Astrocyte (in vitro differentiated cells and primary cell): ENCODE data around the gene PRKAG2. TPM values are rescaled to one million over a fixed set of nuclear protein-coding genes. Genes with fewer than 3 reads are reported as not detected.

ENCODE experiments used
- DNase-seq: peaks from one replicate; pipeline ENCODE4 v3.0.0-alpha.2; 2010; ENCODE audit warnings: low read depth
- FAIRE-seq: peaks from 2 replicates; lab custom pipeline; 2011; peaks lifted over from hg19 to GRCh38; lab: Jason Lieb, UNC
- H2AFZ ChIP-seq: 2 replicates; pipeline ENCODE4 v1.6.0; 2012; ENCODE audit warnings: low read depth, low read length, inconsistent platforms
- H3K27ac ChIP-seq: 2 replicates; pipeline ENCODE4 v1.5.1; 2011; ENCODE audit warnings: low read depth, low read length, inconsistent platforms
- H3K27me3 ChIP-seq: 2 replicates; pipeline ENCODE4 v1.6.0; 2011; ENCODE audit warnings: low read length, inconsistent platforms; ENCODE audit not compliant: insufficient read depth
- H3K36me3 ChIP-seq: 2 replicates; pipeline ENCODE4 v1.5.1; 2011; ENCODE audit warnings: low read length, inconsistent platforms; ENCODE audit not compliant: insufficient read depth
- H3K4me1 ChIP-seq: 2 replicates; pipeline ENCODE4 v1.5.1; 2011; ENCODE audit warnings: low read length, inconsistent platforms; ENCODE audit not compliant: insufficient read depth
- H3K4me2 ChIP-seq: 2 replicates; pipeline ENCODE4 v1.6.0; 2012; ENCODE audit warnings: low read length, inconsistent platforms
- H3K4me3 ChIP-seq: 2 replicates; pipeline ENCODE4 v1.5.1; 2011; ENCODE audit warnings: low read depth, mild to moderate bottlenecking, low read length, inconsistent platforms; ENCODE audit not compliant: insufficient read depth
- H3K79me2 ChIP-seq: 2 replicates; pipeline ENCODE4 v1.6.0; 2012; ENCODE audit warnings: mild to moderate bottlenecking, low read length, inconsistent platforms; ENCODE audit not compliant: insufficient read depth
- H3K9ac ChIP-seq: 2 replicates; pipeline ENCODE4 v1.6.0; 2012; ENCODE audit warnings: mild to moderate bottlenecking, low read length, inconsistent platforms
- H3K9me3 ChIP-seq: 2 replicates; pipeline ENCODE4 v1.5.1; 2012; ENCODE audit warnings: low read depth, mild to moderate bottlenecking, low read length, inconsistent platforms; ENCODE audit not compliant: insufficient read depth
- H4K20me1 ChIP-seq: 2 replicates; pipeline ENCODE4 v1.6.0; 2012; ENCODE audit warnings: low read length, inconsistent platforms; ENCODE audit not compliant: insufficient read depth
- H3K27ac Mint-ChIP-seq: one replicate; pipeline ENCODE4 v1.8.0; 2021; ENCODE audit warnings: mild to moderate bottlenecking, mixed read lengths; ENCODE audit not compliant: unreplicated experiment
- H3K27me3 Mint-ChIP-seq: one replicate; pipeline ENCODE4 v1.8.0; 2021; ENCODE audit warnings: low read depth, mixed read lengths; ENCODE audit not compliant: unreplicated experiment
- H3K36me3 Mint-ChIP-seq: one replicate; pipeline ENCODE4 v1.8.0; 2021; ENCODE audit warnings: low read depth, mixed read lengths; ENCODE audit not compliant: unreplicated experiment
- H3K4me1 Mint-ChIP-seq: one replicate; pipeline ENCODE4 v1.8.0; 2021; ENCODE audit warnings: low read depth, mixed read lengths; ENCODE audit not compliant: unreplicated experiment
- H3K4me3 Mint-ChIP-seq: one replicate; pipeline ENCODE4 v1.8.0; 2021; ENCODE audit warnings: mild to moderate bottlenecking, moderate library complexity, mixed read lengths; ENCODE audit not compliant: unreplicated experiment
- H3K9me3 Mint-ChIP-seq: one replicate; pipeline ENCODE4 v1.8.0; 2021; ENCODE audit warnings: mild to moderate bottlenecking, mixed read lengths; ENCODE audit not compliant: unreplicated experiment
- EZH2 ChIP-seq: IDR thresholded peaks from 2 replicates; pipeline ENCODE4 v1.6.1; 2012; ENCODE audit warnings: mild to moderate bottlenecking, low read length, inconsistent platforms; ENCODE audit not compliant: insufficient read depth
- total RNA-seq: library from RNA; stranded (reverse); gene quantifications from 2 replicates; pipeline ENCODE4 v1.2.1, GENCODE V29; 2021
- TF ChIP-seq, protein P1 (sequence below): IDR thresholded peaks from 2 replicates; pipeline ENCODE4 v1.5.1; 2011; ENCODE audit warnings: low read depth, mild to moderate bottlenecking, inconsistent platforms, low read length, moderate library complexity; ENCODE audit not compliant: insufficient read depth

PRKAG2 gene
- total RNA-seq, 1 donor from 2014 or later = 40.7 TPM

DNA sequence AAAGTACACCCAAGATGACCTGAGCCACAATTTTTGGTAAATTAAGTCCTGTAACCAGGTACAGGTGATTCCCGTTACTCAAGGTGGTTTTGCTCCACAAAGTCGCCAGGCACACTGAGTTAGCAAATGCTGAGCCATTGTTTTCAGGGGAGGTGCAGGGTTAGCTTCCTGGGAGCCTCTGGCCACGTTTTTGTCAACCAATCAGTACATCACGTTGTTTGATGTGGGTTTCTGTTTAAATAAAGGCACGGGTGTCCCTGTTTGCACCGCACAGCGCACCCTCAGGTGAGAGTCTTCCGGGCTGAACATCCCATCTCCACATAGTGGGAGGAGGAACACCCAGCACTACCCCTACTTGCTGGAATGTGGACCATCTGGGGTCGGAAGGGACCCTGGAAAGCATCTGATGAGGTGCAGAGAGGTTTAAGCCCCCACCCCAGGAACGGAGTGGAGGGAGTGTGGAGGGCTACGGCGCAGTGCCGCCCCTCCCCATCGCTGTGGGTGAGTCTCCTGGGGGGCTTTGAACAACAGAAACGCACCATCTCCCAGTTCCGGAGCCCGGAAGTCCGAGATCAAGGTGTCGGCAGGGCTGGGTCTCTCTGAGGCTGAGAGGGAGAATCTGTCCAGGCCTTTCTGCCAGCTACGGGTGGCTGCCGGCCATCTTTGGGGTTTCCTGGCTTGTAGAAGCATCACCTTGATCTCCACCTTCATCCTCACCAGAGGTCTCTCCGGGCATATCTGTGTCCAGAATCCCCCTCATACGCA is 42.5 kb downstream of the PRKAG2 start:
- no peaks in the 10 kb centered on the region for H3K36me3 ChIP-seq
- no peak overlapping the region for H3K27ac ChIP-seq
- no peak overlapping the region for H3K27ac Mint-ChIP-seq
- peaks cover 11% of the 10 kb centered on the region for H3K27me3 ChIP-seq
- no peaks in the 10 kb centered on the region for H3K9me3 ChIP-seq
- H3K4me3 ChIP-seq = no peak overlapping the region
- no peaks in the 10 kb centered on the region for H3K9me3 Mint-ChIP-seq
- TF ChIP-seq EZH2 = no peak
- TF ChIP-seq, protein P1, sequence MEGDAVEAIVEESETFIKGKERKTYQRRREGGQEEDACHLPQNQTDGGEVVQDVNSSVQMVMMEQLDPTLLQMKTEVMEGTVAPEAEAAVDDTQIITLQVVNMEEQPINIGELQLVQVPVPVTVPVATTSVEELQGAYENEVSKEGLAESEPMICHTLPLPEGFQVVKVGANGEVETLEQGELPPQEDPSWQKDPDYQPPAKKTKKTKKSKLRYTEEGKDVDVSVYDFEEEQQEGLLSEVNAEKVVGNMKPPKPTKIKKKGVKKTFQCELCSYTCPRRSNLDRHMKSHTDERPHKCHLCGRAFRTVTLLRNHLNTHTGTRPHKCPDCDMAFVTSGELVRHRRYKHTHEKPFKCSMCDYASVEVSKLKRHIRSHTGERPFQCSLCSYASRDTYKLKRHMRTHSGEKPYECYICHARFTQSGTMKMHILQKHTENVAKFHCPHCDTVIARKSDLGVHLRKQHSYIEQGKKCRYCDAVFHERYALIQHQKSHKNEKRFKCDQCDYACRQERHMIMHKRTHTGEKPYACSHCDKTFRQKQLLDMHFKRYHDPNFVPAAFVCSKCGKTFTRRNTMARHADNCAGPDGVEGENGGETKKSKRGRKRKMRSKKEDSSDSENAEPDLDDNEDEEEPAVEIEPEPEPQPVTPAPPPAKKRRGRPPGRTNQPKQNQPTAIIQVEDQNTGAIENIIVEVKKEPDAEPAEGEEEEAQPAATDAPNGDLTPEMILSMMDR = no peak
- H3K9ac ChIP-seq = no peak overlapping the region
- peaks cover 31% of the 10 kb centered on the region for H3K27me3 Mint-ChIP-seq
- H4K20me1 ChIP-seq = no peaks in the 10 kb centered on the region
- H3K36me3 Mint-ChIP-seq = no peaks in the 10 kb centered on the region
- DNase-seq (no peak), FAIRE-seq (no peak)
- H3K79me2 ChIP-seq = no peaks in the 10 kb centered on the region
- H3K4me1 ChIP-seq = no peaks in the 10 kb centered on the region
- no peak overlapping the region for H3K4me3 Mint-ChIP-seq
- H3K4me1 Mint-ChIP-seq = peaks cover 7% of the 10 kb centered on the region
- H3K4me2 ChIP-seq = no peak overlapping the region
- no peak overlapping the region for H2AFZ ChIP-seq

DNA sequence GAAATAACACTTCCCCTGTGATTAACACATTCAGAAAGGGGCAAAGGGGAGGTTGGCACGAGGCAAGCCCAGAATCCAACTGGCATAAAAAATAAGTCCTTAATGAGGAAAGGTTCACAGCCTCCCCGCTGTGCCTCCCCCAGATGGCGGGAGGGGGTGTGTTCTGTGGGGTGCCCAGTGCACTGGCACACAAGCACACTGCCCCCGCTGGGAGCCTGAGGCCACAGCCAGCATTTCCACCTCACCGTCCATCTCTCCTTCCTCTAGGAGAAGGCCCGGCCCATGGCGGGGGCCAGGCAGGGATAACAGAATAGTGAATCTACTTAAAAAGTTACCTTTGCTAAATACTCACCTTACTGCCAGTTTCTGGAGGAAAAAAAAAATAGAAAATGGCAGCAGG is 43.2 kb downstream of the PRKAG2 start:
- H3K27me3 Mint-ChIP-seq = peaks cover 38% of the 10 kb centered on the region
- H3K4me3 ChIP-seq = no peak overlapping the region
- no peaks in the 10 kb centered on the region for H3K36me3 Mint-ChIP-seq
- H3K36me3 ChIP-seq = no peaks in the 10 kb centered on the region
- H3K9ac ChIP-seq = no peak overlapping the region
- no peak overlapping the region for H3K4me3 Mint-ChIP-seq
- no peaks in the 10 kb centered on the region for H3K9me3 ChIP-seq
- peaks cover 15% of the 10 kb centered on the region for H3K27me3 ChIP-seq
- no peaks in the 10 kb centered on the region for H3K79me2 ChIP-seq
- no peaks in the 10 kb centered on the region for H4K20me1 ChIP-seq
- H3K4me1 ChIP-seq = no peaks in the 10 kb centered on the region
- no peak for FAIRE-seq
- H3K27ac Mint-ChIP-seq = no peak overlapping the region
- TF ChIP-seq EZH2 = no peak
- TF ChIP-seq, protein P1 = no peak
- peaks cover 7% of the 10 kb centered on the region for H3K4me1 Mint-ChIP-seq
- H3K9me3 Mint-ChIP-seq = peaks cover 2% of the 10 kb centered on the region
- no peak overlapping the region for H2AFZ ChIP-seq
- H3K4me2 ChIP-seq = no peak overlapping the region
- H3K27ac ChIP-seq = no peak overlapping the region
- no peak for DNase-seq

DNA sequence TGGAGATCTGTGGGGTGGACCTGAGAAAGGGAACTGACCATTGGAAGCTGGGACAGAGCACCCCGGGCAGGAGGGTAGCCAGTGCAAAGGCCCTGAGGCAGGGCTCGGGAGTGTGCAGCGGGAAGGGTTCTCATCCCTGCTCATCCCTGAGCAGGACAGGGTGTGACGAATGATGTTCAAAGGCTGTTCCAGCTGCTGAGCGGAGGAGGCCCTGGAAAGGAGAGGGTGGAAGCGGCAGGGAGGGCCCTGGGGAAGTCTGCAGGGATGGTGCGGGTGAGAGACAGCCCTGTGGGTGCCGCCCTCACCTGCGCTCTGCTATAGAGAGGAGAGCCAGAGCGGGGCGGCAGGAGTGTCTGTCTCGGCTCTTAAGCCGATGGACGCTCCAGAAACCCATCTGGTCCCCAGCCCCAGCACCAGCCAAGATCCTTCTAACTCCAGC is 43.7 kb downstream of the PRKAG2 start:
- Mint-ChIP-seq H3K27me3 (peaks cover 41% of the 10 kb centered on the region), H3K4me3 (no peak overlapping the region), H3K9me3 (peaks cover 2% of the 10 kb centered on the region), H3K36me3 (no peaks in the 10 kb centered on the region), H3K4me1 (peaks cover 7% of the 10 kb centered on the region), H3K27ac (no peak overlapping the region)
- FAIRE-seq (no peak), DNase-seq (no peak)
- Histone ChIP-seq H3K27ac (no peak overlapping the region), H2AFZ (no peak overlapping the region), H3K27me3 (peaks cover 16% of the 10 kb centered on the region), H3K9ac (no peak overlapping the region), H3K4me1 (no peaks in the 10 kb centered on the region), H3K4me2 (no peak overlapping the region), H3K4me3 (no peak overlapping the region), H3K79me2 (no peaks in the 10 kb centered on the region), H3K36me3 (no peaks in the 10 kb centered on the region), H3K9me3 (no peaks in the 10 kb centered on the region), H4K20me1 (no peaks in the 10 kb centered on the region)
- TF ChIP-seq EZH2 = no peak
- TF ChIP-seq, protein P1 = no peak
